HAP-1 (cell line): ENCODE data around the gene VSX2.

ENCODE experiments used
- DNase-seq, 2 experiments: peaks; one replicate each; pipeline ENCODE4 v3.0.0-alpha.2; 2016 to 2020; ENCODE audit warnings: low spot score in 2 of 2
- H3K27me3 ChIP-seq: fragments of 250-450 bp; sonication (Bioruptor Pico); 2 replicates; pipeline ENCODE4 v1.5.1; 2020; ENCODE audit warnings: low read depth, mild to moderate bottlenecking, moderate library complexity
- H3K36me3 ChIP-seq: fragments of 250-450 bp; sonication (Bioruptor Pico); replicated peaks from 2 replicates; pipeline ENCODE4 v1.5.1; 2020; ENCODE audit warnings: mild to moderate bottlenecking
- H3K4me1 ChIP-seq: fragments of 250-450 bp; sonication (Bioruptor Pico); 2 replicates; pipeline ENCODE4 v1.5.1; 2020; ENCODE audit warnings: mild to moderate bottlenecking
- H3K4me3 ChIP-seq: fragments of 250-450 bp; sonication (Bioruptor Pico); 2 replicates; pipeline ENCODE4 v1.5.1; 2020; ENCODE audit warnings: mild to moderate bottlenecking, moderate library complexity
- H3K9me3 ChIP-seq: fragments of 250-450 bp; sonication (Bioruptor Pico); 2 replicates; pipeline ENCODE4 v1.5.1; 2020; ENCODE audit warnings: mild to moderate bottlenecking, moderate library complexity
- in situ Hi-C: fragments of 300-500 bp; cut with MboI; formaldehyde crosslinking; loops from 3 replicates; pipeline ENCODE4 v1.14.3; 2020; ENCODE audit warnings: low sequenced_read_pairs, inconsistent platforms, mixed read lengths

VSX2 gene

GRCh38 chr14:74309125-74310022, 70.1 kb downstream of the VSX2 start:
- H3K9me3 ChIP-seq: no peaks in the 10 kb centered on the region
- no peaks in the 10 kb centered on the region; the same call in 1 of the 2 replicates for H3K36me3 ChIP-seq
- H3K4me3 ChIP-seq: no peak overlapping the region
- no peaks in the 10 kb centered on the region for H3K27me3 ChIP-seq
- H3K4me1 ChIP-seq: peaks cover 10% of the 10 kb centered on the region
- DNase-seq: no peak
- in situ Hi-C loops: no loop called here

DNA sequence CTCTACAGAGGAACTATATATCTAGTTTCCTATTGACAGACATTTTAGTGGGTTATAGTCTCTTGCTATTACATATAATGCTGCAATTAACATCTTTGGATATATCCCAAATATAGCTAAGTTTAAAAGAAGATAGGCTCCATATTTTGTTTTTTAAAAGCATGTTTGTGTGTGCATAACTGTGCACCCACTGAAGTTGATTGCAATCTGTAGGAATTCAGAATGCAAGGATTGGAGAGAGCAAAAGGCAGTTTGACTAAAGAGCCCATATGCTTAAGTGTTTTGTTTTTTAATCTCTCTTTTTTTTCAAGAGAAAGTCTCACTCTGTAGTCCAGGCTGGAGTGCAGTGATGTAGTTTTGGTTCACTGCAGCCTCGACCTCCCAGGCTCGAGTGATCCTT, 72.9 kb downstream of the VSX2 start:
- H3K27me3 ChIP-seq: no peaks in the 10 kb centered on the region
- no peak overlapping the region for H3K4me3 ChIP-seq
- peaks cover 10% of the 10 kb centered on the region for H3K4me1 ChIP-seq
- in situ Hi-C loops: no loop called here
- no peaks in the 10 kb centered on the region for H3K9me3 ChIP-seq
- H3K36me3 ChIP-seq: no peaks in the 10 kb centered on the region; the same call in 1 of the 2 replicates
- DNase-seq: no peak
